IPS-NIHi7 (cell line): ENCODE data around the gene MBD3L2.
"Not testable (repeated sequence)": the region's sequence is repeated elsewhere in the genome, so short reads cannot be mapped to it uniquely, and the experiment has no call there.

Source experiments
- DNase-seq: peaks from one replicate; pipeline ENCODE4 v3.0.0; 2012; ENCODE audit warnings: mixed read lengths; ENCODE audit errors: extremely low spot score

MBD3L2 gene

DNA sequence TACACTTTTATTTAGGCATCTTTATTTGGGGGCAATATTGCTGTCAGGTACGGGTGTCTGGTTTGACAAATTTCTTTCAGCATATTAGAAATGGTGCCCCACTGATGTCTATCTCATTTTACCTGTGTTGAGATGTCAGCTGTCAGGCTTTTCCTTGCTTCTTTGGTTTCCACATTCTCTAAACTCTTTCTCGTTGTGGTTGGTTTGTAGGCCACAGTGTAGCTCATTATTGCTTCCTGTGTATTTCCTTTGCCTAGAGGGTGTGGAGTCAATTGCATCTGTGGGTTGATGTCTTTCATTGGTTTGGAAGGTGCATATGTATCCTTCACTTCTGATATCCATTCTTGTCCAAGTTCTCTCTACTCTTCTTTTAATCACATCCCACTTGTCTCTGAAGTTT, 10.9 kb downstream of the MBD3L2 start:
- not testable (repeated sequence) for DNase-seq

DNA sequence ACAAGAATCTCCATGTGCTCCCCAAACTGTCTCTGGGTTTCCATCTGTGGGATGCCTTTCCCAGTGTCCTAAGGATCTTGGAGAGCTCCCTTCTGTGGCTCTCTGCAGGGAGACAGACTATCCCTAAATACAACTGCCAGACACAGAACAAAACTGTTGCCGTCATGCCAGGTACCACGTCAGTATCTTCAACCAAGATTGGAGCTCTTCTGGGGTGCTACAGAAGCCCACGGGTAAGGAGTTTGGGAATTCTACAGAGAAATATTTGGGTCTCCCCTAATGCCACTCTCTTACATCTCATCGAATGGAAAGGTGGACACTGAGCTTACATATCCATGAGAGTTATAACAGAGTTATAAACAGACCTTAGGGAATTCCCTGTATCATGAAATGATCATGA, 14.2 kb downstream of the MBD3L2 start:
- DNase-seq = no peak

DNA sequence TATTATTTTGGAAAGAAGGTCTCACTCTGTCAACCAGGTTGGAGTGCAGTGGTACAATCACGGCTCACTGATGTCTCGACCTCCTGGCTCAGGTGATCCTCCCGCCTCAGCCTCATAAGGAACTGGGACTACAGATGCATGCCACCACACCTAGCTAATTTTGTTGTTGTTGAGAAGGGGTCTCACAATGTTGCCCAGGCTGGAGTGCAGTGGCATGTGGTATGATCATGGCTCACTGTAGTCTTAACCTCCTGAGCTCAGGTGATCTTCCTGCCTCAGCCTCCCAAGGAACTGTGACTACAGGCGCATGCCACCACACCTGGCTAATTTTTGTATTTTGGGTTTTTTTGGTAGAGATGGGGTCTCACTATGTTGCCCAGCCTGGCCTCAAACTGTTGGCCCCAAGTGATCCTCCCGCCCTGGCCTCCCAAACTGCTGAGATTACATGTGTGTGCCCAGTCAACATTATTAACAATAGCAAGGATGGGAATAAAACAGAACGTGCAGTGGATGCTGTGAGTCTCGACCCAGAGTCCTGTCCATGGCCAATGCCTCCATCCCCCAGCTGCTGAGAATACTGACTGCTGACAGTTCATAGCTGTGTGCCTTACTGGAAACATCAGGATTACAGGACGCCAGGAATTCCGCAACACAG, 14.8 kb downstream of the MBD3L2 start:
- no peak for DNase-seq

DNA sequence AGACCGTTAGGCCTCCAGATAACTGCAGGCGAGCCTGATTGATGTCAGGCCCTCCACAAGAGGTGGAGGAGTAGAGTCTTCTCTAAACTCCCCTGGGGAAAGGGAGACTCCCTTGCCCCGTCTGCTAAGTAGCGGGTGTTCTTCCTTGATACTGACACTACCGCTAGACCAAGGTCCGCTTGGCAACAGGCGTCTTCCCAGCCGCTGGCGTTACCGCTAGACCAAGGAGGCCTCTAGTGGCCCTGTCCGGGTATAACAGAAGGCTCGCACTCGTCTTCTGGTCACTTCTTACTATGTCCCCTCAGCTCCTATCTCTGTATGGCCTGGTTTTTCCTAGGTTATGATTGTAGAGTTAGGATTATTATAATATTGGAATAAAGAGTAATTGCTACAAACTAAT, 18.0 kb downstream of the MBD3L2 start:
- DNase-seq = not testable (repeated sequence)

DNA sequence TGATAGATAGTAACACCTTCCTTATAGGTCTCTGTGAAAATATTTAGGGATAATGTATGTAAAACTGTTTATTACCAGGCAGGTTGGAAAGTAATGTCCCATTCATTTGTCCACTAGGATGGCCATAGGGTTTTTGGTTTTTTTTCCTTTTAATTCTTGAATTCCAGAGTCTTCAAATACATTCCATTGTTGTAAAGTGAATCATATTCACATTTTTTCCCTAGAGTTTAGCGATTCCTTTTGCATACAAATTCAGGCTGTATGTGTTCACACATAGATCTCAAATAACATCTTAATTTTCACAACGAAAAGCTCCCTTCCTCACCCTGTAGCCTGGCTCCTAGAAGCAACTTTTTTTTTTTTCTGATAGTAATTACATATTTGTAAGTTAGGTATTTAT, 18.6 kb downstream of the MBD3L2 start:
- no peak for DNase-seq

DNA sequence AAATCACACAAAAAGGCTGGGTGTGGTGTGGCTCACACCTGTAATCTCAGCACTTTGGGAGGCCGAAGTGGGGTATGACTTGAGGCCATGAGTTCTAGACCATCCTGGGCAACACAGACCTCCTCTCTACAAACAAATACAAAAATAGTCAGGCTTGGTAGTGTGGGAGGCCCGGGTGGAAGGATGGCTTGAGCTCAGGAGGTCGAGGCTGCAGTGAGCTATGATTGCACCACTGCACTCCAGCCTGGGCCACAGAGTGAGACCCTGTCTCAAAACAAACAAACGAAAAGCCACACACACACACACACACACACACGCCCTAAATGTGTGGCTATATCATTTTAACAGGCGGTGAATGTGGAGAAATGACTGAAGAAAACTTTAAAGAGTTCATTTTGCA, 19.5 kb downstream of the MBD3L2 start:
- DNase-seq = no peak

DNA sequence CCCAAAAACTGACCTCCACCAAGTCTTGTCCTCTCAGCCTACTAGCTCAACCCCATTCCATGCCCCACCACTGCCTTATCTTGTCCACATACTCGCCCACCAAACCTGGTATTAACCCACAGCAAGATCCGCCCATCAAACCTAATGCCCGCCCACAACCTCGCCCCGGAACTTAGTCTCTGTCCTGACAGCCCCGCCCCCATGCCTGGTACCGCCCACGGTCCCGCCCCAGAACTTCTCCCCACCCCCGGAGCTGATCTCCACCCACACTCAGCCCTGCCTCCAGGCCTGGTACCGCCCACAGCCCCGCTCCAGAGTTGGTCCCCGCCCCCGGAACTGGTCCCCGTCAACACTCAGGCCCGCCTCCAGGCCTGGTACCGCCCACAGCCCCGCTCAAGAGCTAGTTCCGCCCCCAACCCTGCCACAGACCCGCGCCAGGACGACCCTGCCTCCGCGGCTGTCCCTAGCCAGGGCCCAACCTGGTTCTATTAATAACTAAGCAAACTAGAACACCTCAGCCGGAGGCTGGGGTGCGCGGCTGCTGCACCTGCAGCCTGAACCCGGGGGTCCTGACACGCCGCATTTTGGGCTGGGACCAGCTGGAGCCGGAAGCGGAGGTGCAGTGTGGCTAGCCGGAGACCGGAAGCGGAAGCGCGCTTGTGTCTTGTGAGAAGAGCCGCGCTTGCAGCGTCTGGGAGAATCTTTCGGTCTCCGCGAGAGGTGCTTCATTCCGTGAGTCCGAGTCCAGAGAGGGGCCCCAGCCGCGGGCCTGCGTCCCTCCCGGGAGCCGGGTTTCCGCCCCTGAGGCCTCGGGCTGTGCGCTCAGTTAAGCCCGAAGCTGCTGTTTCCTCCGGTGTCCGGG, 20.2 kb downstream of the MBD3L2 start, which contains the start of gene ZNF557:
Gene ZNF557 (plus strand): TSS at position 662 of the 862 bp plus-strand sequence. CDS start 5,372 bp downstream, outside the sequence.
- DNase-seq = peak; percentile 96

DNA sequence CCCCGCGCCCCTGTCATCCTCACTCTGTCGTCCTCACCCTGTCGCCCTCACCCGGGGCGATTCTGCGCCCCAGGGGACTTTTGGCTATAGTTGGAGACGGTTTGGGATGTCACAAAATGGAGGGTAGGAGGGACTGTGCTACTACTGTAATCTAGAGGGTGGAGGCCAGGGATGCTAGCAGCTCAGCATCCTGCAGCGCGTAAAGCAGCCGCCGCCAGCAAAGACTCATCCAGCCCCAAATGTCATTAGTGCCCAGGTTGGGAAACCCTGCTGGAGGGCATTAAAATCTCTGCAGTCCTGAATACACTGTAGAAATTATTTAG, 20.7 kb downstream of the MBD3L2 start:
- no peak for DNase-seq

DNA sequence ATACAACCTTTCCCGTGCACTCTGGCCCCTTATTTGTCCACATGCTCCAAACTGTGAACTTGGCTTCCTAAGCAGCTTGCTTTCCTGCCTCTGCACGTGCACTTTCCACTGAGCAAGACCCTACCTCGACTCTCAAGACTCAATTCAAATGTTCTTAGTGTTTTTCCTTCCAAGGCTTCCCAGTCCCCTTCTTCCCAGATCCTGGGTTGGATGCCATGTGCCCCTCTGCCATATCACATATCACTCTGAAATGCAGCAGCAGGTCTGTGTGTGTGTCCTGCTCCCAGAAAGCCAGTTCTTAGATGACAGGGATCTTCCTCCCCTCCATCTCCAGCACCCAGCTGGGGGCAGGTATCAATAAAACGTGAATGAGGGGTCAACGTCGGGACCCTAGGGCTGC, 23.4 kb downstream of the MBD3L2 start:
- no peak for DNase-seq

DNA sequence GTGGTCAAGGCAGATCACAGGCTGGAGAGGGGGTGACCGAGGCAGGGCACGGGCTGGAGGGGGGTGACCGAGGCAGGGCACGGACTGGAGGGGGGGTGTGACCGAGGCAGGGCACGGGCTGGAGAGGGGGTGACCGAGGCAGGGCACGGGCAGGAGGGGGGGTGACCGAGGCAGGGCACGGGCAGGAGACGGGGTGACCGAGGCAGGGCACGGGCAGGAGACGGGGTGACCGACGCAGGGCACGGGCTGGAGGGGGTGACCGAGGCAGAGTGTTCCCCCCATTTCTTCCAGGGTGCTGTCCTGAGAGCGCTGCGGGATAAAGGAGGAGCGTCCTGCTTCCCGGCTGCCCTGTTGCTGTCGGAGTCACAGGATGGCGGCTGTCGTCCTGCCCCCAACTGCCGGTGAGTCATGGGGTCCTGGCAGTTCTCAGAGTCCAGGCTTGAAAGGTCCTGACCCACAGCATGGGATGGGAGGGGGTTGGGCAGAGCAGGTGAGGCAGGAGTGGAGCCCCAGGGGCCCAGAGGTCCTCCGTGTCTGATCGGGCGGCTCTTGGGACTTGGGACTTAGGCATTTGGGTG, 25.7 kb downstream of the MBD3L2 start:
- DNase-seq = no peak

DNA sequence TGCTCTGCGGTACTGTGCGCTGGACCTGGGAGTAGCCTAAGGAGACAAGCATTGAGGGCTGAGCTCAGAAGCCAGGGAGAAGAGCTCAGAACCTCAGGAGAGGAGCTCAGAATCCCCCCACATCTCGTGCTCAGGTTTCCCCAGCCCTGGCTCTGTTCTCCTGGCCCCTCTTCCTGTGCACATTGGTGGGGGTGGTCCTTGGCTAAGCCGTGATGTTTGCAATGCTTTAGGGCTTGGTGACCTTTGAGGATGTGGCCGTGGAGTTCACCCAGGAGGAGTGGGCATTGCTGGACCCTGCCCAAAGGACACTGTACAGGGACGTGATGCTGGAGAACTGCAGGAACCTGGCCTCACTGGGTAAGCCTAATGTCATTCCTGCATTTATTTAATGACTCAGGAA, 27.0 kb downstream of the MBD3L2 start:
- DNase-seq = no peak

DNA sequence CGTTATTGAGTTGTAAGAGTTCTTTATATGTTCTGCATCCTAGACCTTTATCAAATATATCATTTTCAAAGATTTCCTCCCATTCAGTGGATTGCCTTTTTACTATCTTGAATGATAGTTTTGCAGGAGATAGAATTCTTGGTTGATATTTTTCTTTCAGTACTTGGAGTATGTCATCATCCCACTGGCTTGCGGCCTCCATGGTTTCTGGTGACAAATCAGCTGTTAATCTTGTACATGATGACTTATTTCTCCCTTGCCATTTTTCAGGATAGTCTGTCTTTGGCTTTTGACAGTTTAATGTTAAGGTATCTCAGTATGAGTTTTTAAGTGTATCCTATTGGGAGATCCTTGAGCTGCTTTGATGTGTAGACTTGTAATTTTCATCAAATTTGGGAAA, 28.9 kb downstream of the MBD3L2 start:
- DNase-seq = no peak

DNA sequence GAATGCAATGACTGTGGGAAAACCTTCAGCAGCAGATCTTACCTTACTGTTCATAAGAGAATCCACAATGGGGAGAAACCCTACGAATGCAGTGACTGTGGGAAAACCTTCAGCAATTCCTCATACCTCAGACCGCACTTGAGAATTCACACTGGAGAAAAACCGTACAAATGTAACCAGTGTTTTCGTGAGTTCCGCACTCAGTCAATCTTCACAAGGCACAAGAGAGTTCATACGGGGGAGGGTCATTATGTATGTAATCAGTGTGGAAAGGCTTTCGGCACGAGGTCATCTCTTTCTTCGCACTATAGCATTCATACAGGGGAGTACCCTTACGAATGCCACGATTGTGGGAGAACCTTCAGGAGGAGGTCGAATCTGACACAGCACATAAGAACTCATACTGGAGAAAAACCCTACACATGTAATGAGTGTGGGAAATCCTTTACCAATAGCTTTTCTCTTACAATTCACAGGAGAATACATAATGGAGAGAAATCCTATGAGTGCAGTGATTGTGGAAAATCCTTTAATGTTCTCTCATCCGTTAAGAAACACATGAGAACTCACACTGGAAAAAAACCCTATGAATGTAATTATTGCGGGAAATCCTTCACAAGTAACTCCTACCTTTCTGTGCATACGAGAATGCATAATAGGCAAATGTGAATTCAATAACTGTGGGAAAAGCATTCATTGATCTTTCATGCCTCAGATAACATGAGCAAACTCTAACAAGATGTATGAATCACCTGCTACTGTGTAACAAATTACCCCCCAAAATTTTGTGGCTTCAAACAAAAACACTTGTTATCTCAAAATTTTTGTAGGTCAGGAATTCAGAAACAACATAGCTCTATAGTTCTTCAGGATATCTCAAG, 34.2 kb downstream of the MBD3L2 start:
- DNase-seq = no peak

DNA sequence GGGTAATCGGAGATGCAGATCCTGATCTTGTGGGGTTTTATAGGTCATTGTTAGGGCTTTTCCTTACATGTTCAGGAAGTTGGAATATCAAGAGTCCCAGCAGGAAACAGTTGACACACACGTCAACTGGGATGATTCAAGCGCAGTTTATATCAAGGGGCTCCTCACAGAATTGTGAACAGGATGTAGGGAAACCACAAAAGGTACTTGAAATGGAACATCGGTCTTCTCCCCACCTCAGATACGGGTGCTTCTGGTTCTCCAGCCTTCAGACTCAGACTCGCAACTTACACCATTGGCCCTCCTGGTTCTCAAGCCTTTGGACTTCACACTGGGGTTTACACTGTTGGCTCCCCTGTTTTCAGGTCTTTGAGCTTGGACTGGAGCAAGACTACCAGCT, 39.9 kb downstream of the MBD3L2 start:
- no peak for DNase-seq

DNA sequence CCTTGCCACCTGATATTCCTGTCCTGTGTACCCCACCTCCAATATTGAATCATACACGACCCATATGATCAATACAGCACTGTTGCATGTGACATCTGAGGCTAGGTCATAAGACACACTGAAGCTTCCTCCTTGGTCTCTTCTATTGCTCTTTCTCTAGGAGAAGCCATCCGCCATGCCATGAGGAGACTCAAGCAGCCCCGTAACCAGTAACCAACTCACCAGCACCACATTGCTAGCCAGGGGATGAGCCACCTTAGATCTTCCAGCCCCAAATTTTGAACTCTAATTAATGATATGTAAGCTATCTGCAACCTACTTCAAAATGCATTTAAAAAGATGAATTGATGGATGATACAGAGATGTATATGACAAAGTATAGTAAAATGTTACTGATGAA, 49.0 kb downstream of the MBD3L2 start:
- DNase-seq = no peak

DNA sequence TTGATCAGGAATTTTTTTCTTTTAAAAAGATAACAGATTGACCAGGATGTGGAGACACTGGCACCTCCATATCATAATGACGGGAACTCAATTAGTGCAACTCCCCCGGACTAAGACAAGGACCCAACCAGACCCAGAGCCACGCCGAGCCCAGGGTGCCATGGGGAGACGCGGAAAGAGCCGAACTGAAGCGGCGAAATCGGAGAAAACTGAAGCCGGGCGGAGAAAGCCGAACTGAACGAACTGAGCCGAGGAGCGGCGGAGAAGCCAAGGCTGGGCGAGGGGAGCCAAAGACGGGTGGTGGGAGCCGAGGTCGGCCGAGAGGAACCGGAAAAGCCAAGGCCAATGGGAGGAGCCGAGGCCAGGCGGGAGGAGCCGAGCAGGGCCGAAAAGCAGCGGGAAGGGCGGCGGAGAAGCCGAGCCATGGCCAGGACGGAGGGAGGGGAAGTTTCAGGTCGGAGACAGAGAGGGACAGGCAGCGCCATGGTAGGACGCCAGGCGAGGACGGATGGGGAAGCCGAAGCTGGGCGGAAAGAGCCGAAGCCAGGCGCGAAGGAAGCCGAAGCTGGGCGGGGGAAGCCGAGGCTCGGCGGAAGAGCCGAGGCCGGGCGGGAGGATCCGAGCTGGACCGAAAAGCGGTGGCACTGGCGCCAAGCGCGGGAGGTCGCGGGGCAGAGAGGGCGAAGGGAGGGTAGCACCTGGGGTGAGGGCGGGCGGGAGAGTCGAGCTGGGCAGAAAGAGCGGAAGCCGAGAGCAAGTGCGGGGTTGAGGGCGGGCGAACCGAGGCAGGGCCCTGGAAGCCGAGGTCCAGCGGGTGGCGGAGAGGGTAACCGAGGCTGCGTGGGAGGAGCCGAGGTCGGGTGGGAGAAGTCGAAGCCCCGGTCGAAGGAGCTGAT, 49.8 kb downstream of the MBD3L2 start:
- peak; percentile 96 for DNase-seq

DNA sequence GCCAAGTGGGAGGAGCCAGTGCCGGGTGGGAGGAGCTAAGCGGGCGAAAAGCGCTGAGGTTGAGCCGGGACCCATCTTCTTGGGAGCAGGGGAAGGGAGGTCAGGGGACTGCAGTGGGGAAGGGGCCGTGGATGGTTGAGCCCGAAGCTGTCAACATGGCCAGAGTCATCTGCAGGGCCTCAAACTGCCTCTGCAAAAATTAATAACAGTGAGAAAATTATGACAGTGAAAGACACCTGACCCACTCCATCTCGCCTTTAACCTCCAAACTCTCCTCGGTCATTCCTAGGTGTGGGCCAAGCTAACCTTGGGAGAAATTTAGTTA, 50.4 kb downstream of the MBD3L2 start:
- no peak for DNase-seq
